HG03469 (cell line): ENCODE data around the gene UBE3B.

ENCODE experiments used
- ATAC-seq: cut with Tn5 transposase; IDR thresholded peaks from one replicate; pipeline ENCODE4 v1.9.1; 2021; ENCODE audit warnings: mild to moderate bottlenecking, moderate library complexity, moderate number of reproducible peaks; ENCODE audit not compliant: unreplicated experiment

UBE3B gene

GRCh38 chr12:109525279-109525585, 47.8 kb downstream of the UBE3B start:
- no peak for ATAC-seq

DNA sequence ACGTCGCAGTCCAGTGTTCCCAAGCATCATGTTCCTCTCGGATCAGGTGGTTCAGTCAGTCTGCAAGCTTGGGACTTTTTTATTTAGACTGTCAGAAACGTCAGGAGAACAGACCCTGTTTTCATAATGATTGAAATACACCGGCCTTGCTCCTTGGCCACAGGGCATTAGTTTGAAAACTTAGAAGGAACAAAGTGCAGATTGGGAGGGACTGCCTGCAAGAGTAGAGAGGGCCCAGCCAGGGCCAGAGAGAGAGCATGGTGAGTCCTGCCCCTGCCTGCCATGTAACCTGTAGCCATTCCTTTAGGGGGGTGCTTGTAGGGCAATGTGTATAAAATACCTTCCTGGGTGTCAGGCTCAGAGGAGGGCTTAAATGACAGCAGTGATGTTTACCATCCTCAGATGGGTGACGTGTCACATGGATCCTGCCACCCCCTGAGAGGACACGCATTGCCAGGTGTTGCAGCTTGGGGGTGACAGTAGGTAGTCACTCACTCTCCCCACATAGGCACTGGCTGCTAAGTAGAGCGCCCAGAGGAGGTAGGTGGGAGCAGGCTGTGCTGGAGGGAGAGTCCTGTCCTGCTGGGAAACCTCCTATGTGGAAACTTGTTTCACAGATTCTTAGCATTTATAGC, 50.2 kb downstream of the UBE3B start:
- ATAC-seq: no peak

DNA sequence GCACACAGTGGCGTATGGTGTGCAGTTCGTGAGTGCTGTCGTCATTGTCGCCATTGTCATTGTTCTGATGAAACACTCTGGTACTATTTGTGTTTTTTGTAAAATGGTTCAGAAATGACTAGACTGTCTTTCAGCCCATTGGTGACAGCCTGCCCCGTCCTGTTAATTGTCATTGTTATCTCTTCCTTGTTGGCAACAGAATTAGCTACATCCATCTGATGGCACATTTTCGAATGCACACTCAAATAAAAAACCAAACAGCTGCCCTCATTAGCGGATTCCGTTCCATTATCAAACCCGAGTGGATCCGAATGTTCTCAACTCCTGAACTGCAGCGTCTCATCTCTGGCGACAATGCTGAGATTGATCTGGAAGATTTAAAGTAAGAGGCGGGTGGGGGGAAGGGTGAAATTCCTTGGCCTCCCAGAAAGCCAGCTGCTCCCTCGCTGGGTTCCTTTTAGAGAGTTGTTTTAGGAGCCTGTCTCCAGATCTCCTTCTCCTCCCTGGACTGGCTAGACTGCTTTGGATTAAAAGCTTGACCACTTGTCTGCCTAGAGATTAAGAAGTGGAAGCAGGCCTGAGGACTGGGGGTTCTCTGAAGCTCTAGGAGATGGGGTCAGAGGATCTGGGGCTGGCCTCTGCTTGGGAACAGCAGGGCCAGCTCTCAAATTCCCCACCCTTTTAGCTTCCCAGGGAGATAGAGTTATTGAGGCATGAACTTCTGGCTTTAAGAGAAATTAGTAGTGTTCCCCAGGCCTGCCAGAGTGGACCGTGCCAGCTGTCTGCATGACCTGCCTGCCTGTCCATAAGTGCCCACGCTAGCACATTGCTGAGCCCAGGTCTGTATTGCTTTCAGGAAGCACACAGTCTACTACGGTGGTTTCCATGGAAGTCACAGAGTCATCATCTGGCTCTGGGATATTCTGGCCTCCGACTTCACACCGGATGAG, 52.5 kb downstream of the UBE3B start:
- ATAC-seq: no peak

GRCh38 chr12:109531411-109531810, 54.0 kb downstream of the UBE3B start:
- ATAC-seq: no peak

DNA sequence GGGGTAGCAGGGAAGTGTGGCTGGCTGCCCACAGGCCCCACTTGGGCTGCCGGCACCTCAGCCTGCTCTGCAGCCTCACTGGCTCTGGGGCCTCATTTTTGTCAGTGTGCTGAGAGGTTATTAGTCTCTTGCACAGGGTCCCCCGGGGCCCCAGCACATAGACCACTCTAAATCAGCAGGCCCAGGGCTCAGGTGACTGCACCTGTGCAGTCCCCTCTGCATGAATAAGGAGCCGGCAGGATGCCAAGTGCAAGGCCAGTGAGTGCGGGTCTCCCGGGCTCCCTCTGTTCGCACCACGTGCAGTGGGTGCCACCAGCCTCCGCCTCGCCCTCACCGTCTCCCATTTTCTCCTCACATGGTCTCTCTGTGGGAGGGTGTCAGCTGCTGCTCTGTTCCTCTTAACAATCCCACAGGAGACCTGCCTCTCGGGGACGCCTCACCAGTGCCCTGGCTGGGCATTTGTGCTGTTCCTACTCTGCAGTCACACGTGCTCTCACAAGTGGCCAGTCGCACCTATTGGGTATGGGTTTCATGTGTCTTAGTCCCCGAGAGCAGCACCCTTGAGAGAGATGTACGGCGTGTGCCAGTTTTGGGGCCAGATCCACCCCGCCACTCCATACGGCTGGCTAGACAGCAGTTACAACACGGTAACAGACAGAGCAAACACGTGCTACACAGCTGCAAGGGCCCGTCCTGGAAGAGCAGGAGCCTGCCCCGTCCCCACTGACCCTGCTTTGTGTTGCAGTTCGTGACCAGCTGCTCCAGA, 55.5 kb downstream of the UBE3B start:
- ATAC-seq: no peak

- ATAC-seq: no peak
Observed at GRCh38 chr12:109533487-109533740, 56.0 kb downstream of the UBE3B start.

GRCh38 chr12:109534456-109534855, 57.0 kb downstream of the UBE3B start:
- no peak for ATAC-seq

DNA sequence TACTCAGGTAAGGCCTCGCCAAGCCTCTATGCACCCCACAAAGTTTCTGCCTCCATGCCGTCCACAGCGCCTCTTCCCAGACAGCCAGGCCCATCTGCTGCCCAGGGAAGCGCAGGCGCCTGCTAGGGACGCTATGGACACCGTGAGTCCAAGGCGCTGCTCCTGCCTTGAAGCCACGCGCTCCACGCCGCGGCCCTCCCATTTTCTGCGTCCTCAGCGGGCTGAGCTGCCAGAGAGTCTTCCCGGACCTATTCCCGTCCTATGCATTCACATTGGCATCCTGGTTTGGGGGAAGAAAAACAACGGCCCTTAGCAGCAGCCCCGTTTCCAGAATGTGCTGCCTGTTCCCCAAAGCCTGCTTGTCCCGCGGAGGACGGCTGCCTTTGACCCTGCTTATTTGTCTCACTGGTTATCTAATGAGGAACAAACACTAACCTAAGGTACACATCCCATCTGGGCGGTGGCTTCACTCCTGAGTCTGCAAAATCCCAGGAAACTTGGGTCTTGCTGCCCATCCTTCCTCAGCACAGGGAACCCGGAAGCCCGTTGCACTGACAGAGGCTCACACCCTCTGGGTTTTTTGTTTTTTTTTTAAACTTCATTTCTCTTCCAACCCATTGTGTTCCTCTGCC, 57.9 kb downstream of the UBE3B start:
- ATAC-seq: no peak

DNA sequence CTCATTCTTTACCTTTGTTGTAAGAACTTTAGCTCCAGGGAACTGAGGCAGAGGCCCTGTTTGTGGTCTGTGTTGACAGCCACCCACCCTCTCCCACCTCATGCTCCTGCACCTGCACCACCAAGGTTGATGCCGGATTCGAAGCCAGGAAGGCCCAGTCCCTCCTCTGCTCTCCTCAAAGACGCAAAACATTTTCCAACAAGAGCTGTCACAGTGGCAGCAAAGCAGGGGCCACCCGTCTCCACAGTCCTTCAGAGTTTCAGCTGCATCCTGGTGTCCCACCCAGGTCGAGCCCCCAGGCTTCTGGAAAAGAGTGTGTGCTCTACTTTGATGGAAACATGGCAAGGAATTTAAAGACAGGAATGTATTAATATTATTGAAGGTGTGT, 58.4 kb downstream of the UBE3B start:
- ATAC-seq: no peak

DNA sequence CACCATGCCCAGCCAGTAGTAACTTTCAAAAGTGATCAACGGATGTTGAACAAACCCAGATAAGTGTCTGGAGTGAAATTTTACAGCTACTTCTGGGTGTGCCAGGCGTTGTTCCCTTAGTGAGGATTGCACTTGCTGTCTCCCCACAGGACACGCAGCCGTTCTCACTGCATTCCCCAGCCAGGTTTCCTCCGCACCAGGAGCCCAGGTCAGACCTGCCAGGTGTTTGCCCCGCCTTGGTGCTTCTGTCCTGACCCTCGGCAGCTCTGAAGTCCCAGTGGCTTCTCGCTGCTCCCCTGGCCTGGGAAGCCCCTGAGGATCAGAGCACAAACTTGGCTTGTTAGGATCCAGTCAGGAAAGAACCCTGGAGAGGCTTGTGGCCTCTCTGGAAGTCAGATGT, 59.7 kb downstream of the UBE3B start:
- ATAC-seq: no peak

DNA sequence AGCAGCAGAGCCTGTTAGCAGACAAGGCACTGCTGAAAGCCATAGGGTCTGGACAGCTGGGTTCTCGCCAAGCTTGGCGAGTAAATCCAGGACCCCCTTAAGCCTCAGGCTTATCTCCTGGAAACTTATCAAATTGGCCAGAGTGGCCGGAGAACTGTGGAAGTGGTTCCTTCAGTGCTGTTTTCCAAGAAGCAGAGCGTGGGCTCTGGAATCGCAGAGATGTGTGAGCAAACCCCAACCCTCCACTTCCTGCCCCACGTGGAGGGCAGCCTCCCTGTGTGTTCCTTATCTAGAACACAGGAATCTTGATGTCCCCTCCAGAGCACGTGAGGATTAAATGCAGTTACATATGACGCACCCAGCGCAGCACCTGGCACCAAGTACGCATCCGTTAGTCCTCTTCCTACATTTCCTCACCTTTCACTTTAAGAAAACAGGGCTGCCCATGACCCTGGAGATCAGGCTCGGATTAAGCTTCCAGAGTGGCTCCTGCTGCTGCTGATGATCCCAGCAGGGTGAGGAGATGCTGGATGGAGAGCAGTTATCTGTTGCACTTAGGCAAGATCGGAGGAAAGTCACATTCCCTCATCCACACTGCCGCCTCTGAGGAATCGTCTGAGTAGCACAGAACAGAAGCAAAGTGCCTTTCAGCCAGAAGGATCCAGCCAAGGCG, 60.9 kb downstream of the UBE3B start:
- ATAC-seq: no peak

DNA sequence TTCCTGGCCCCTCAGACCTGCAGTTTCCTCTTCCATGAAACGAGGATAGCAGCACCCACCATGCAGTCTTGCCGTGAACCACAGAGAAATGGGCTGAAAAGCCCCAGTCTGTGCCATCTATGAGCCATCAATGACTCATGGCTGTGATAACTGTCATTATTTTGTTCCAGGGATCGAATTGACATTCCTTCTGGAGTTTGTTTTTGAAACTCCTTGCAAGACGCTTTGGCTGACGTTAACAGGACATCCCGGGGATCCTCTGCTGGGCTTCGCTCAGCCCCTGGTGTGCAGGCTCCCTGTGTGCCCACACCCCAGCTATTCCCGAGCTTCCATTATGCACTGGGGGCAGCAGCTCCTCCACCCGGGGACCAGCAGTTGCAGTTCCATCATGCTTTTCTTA, 62.1 kb downstream of the UBE3B start:
- ATAC-seq: no peak

GRCh38 chr12:109540526-109541412, 63.3 kb downstream of the UBE3B start:
- ATAC-seq: no peak

DNA sequence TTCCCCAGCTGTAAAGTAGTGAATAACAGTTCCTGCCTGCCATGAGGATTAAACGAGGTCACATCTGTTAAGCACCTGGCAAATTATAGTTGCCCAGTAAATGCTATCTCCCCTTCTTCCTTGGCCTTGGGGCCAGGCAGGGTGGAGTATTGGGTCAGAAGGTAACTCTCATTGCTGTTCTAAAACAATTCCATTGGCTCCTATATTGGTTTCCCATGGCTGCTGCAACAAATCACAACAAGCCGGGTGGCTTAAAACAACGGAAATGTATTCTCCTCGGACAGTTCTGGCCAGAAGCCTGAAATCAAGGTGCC, 63.9 kb downstream of the UBE3B start:
- no peak for ATAC-seq

DNA sequence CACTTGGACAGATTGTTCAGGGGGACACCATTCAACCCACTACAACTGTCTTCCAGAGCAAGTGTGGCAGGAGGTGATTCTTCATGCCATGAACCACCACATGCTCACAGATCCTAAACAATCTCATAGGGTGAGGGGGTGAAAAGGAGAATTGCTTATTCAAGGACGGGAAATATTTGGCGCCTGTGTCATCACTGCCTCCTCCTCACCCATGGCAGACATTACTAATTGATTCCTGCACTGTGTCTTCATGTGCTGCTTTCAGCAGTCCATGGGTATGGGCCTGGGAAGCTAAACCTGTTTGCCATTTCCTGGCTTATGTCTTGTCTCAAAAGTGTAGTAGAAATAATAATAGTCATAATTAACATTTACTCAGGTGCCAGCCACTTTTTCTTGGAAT, 64.6 kb downstream of the UBE3B start:
- ATAC-seq: no peak

GRCh38 chr12:109542876-109543275, 65.4 kb downstream of the UBE3B start:
- no peak for ATAC-seq

DNA sequence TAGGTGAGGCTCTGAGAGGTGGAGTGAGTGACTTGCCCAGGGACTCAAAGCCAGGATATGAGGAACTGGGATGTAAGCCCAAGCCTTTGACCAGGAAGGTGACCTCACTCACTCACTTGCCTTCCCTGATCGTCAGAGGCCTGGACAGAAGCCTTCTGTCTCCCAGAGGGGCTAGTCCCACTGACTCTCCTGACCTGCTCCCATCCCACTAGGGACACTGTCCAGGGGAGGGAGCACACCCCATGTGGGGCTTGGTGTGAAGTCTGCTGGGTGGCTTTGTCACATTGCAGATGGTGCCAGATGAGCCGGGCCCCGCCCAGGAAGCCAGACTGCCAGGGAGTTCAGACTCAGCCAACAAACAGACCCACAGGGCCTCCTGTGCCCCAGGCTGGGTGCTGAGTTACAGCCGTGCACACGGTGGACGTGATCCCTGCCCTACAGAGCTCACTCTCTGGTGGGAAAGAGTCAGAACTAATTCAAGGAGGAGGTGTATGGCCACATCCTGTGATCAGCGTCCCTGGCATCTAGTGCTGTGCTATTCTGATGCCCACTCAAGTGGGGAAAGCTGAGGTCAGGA, 67.6 kb downstream of the UBE3B start:
- ATAC-seq: no peak

- ATAC-seq: no peak
Observed at GRCh38 chr12:109545826-109546225, 68.4 kb downstream of the UBE3B start.

DNA sequence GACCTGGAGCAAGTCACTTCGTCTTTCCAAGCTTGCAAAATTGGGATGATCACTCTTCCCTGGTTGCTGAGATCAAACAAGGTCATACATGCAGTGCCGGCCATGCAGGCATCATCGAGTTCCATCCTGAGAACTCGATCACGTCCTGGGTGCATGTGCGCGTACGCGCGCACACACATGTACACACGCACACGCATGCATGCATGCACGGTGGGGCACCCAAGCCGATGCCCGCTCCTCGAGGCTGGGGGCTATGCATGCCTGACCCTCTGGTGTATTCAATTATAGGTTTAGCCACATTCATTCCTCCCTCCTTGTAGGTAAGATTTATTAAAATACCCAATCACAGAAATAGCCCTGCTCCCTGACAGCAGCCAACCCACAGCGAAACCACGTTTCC, 69.9 kb downstream of the UBE3B start:
- ATAC-seq: no peak

- no peak for ATAC-seq
Observed at GRCh38 chr12:109548258-109548657, 70.8 kb downstream of the UBE3B start.
